Dendritic cell treated with granulocyte-macrophage colony-stimulating factor and Interleukin-4, amounts not matched to agents 40 ng/mL and 50 ng/mL, for 4 days (primary cell): Measurements from ENCODE around the gene LDLRAD4.

Source experiments
- H3K27ac Mint-ChIP-seq: one replicate; pipeline ENCODE4 v1.8.0; 2022; ENCODE audit warnings: mild to moderate bottlenecking, mixed read lengths
- H3K27me3 Mint-ChIP-seq: one replicate; pipeline ENCODE4 v1.8.0; 2022; ENCODE audit warnings: mild to moderate bottlenecking, mixed read lengths
- H3K36me3 Mint-ChIP-seq: one replicate; pipeline ENCODE4 v1.8.0; 2022; ENCODE audit warnings: low read depth, mixed read lengths
- H3K4me1 Mint-ChIP-seq: one replicate; pipeline ENCODE4 v1.8.0; 2022; ENCODE audit warnings: low read depth, mixed read lengths
- H3K4me3 Mint-ChIP-seq: one replicate; pipeline ENCODE4 v1.8.0; 2022; ENCODE audit warnings: mild to moderate bottlenecking, moderate library complexity, mixed read lengths
- H3K9me3 Mint-ChIP-seq: one replicate; pipeline ENCODE4 v1.8.0; 2022; ENCODE audit warnings: mixed read lengths
- intact Hi-C: fragments of 100-400 bp; cut with micrococcal nuclease; formaldehyde crosslinking; loops from one replicate; pipeline ENCODE4 v1.15.0; 2022

LDLRAD4 gene

GRCh38 chr18:13405305-13406038, 186.9 kb downstream of the LDLRAD4 start:
- H3K4me3 Mint-ChIP-seq: no peak overlapping the region
- H3K36me3 Mint-ChIP-seq: peaks cover 57% of the 10 kb centered on the region
- H3K4me1 Mint-ChIP-seq: peaks cover 7% of the 10 kb centered on the region
- intact Hi-C loops: loop anchor here (10.0 kb wide), 1 partner anchor 59 kb away; no protein-coding TSS in a partner anchor
- H3K27me3 Mint-ChIP-seq: no peaks in the 10 kb centered on the region
- H3K27ac Mint-ChIP-seq: no peak overlapping the region
- H3K9me3 Mint-ChIP-seq: no peaks in the 10 kb centered on the region

DNA sequence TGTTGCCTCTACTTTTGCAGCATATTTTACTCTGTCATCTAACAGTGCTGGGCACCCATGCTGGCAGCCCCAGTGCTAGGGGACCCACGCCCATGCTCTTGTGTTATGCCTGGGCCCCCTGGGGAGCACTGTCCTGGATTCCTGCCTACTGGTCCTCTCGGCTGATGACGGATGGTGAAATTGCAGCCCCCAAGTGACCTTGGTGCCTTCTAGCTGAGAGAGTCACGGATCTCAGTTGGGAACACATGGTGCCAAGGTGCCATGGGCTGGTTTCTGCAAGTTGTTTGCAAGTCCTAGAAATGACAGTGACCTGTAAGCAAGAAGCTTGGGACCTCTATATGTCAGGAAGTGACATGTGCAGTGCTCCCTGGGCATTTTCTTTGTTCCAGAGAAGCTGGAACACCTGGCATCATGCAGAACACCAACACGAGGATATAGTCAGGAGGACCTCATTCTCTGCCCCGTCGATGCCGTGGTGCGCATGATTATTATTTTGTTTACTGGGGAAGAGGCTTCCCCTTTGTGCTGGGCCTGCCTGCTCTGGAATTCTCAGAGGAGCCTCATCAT, 187.6 kb downstream of the LDLRAD4 start:
- no peak overlapping the region for H3K4me3 Mint-ChIP-seq
- intact Hi-C loops: loop anchor here (10.0 kb wide), 1 partner anchor 59 kb away; no protein-coding TSS in a partner anchor
- no peaks in the 10 kb centered on the region for H3K27me3 Mint-ChIP-seq
- H3K9me3 Mint-ChIP-seq: peaks cover 1% of the 10 kb centered on the region
- H3K27ac Mint-ChIP-seq: no peak overlapping the region
- peaks cover 55% of the 10 kb centered on the region for H3K36me3 Mint-ChIP-seq
- H3K4me1 Mint-ChIP-seq: peaks cover 7% of the 10 kb centered on the region

- Mint-ChIP-seq H3K4me1 (peaks cover 7% of the 10 kb centered on the region), H3K9me3 (peaks cover 7% of the 10 kb centered on the region), H3K36me3 (peaks cover 56% of the 10 kb centered on the region), H3K4me3 (no peak overlapping the region), H3K27me3 (no peaks in the 10 kb centered on the region), H3K27ac (no peak overlapping the region)
- intact Hi-C loops: loop anchor here (10.0 kb wide), 1 partner anchor 58 kb away; no protein-coding TSS in a partner anchor
Observed at GRCh38 chr18:13406736-13407135, 188.2 kb downstream of the LDLRAD4 start.

DNA sequence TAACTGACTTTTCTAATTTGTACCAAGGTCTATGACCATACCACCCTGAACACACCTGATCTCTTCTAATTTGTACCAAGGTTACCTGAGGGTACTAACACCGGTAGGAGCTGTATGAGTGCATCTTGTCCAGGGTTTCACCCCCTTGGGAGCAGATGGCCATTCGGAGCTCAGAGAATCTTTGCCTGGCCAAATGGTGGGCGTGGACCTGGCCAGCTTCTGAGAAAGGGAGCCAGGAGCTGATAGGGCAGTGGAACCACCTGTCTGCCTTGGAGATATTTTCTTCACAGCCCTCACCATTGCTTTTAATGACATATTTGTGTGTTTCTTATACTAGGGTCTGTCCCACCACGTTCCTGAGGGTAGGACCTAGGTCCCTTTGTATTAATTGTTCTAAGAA, 188.9 kb downstream of the LDLRAD4 start:
- Mint-ChIP-seq H3K36me3 (peaks cover 57% of the 10 kb centered on the region), H3K4me3 (no peak overlapping the region), H3K4me1 (peaks cover 7% of the 10 kb centered on the region), H3K27ac (no peak overlapping the region), H3K9me3 (peaks cover 15% of the 10 kb centered on the region), H3K27me3 (no peaks in the 10 kb centered on the region)
- intact Hi-C loops: loop anchor here (10.0 kb wide), 1 partner anchor 57 kb away; no protein-coding TSS in a partner anchor

DNA sequence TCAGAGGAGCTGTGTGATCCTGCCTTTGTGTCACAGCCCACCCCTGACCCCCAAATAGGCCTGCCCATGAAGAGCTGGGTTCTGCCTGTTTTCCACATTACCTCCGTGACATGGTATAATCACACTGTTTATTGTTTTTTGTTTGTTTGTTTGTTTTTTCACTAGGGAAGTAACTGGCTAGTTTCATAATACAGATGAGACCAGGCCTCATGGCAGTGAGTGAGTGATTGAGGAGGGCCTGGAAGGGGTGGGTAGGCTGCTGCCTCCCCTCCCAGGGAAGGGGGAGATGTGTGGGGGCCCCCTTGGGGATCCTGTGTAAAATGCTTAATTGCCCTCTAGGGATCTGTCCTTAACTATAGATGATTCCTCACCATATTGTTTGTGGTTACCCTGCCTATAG, 190.5 kb downstream of the LDLRAD4 start:
- Mint-ChIP-seq H3K27me3 (no peaks in the 10 kb centered on the region), H3K27ac (no peak overlapping the region), H3K36me3 (peaks cover 58% of the 10 kb centered on the region), H3K9me3 (peaks cover 15% of the 10 kb centered on the region), H3K4me1 (peaks cover 7% of the 10 kb centered on the region), H3K4me3 (no peak overlapping the region)
- intact Hi-C loops: loop anchor here (10.0 kb wide), 1 partner anchor 56 kb away; no protein-coding TSS in a partner anchor

- no peaks in the 10 kb centered on the region for H3K27me3 Mint-ChIP-seq
- H3K9me3 Mint-ChIP-seq: peaks cover 15% of the 10 kb centered on the region
- peaks cover 48% of the 10 kb centered on the region for H3K36me3 Mint-ChIP-seq
- H3K27ac Mint-ChIP-seq: no peak overlapping the region
- H3K4me3 Mint-ChIP-seq: no peak overlapping the region
- intact Hi-C loops: loop anchor here (10.0 kb wide), 1 partner anchor 55 kb away; no protein-coding TSS in a partner anchor
- peaks cover 7% of the 10 kb centered on the region for H3K4me1 Mint-ChIP-seq
Observed at GRCh38 chr18:13409997-13410396, 191.4 kb downstream of the LDLRAD4 start.

DNA sequence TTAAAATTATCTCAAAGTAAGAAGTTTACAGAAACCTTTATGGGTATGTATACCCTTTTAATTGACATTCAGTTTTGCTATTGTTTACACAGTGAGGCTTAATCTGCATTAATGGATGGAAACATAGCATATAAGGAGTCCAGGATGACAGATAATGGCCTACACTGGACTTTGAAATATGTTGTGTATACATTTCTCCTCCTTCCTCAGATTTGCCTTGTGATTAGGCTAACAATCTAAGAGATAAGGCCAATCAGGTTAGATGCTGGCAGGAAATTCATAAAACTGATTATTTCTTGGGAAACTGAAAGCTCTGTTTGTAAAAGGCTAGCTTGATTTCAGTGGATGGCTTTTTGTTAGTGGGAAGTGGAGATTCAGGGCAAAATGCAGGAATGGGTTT, 191.9 kb downstream of the LDLRAD4 start:
- H3K4me3 Mint-ChIP-seq: no peak overlapping the region
- H3K27ac Mint-ChIP-seq: no peak overlapping the region
- no peaks in the 10 kb centered on the region for H3K27me3 Mint-ChIP-seq
- H3K36me3 Mint-ChIP-seq: peaks cover 48% of the 10 kb centered on the region
- intact Hi-C loops: no loop called here
- H3K4me1 Mint-ChIP-seq: peaks cover 8% of the 10 kb centered on the region
- peaks cover 15% of the 10 kb centered on the region for H3K9me3 Mint-ChIP-seq

DNA sequence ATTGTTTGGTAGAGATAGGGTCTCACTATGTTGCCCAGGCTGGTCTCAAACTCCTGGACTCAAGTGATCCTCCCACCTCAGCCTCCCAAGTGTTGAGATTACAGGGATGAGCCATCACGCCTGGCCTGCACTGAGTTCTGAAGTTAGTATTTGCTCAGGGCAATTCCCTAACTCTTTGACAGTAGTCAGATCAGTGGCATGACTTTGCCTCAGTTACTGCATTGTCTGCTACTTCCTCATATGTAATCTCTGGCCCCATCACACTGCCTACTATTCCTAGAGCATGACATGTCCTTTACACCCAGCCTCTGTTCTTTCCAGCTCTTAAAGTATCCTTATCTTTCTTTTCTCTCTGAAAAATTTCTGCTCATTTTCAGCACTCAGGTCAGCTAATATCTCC, 193.5 kb downstream of the LDLRAD4 start:
- H3K4me3 Mint-ChIP-seq: no peak overlapping the region
- H3K4me1 Mint-ChIP-seq: peaks cover 17% of the 10 kb centered on the region
- intact Hi-C loops: no loop called here
- H3K36me3 Mint-ChIP-seq: peaks cover 37% of the 10 kb centered on the region
- no peak overlapping the region for H3K27ac Mint-ChIP-seq
- no peaks in the 10 kb centered on the region for H3K27me3 Mint-ChIP-seq
- peaks cover 15% of the 10 kb centered on the region for H3K9me3 Mint-ChIP-seq

DNA sequence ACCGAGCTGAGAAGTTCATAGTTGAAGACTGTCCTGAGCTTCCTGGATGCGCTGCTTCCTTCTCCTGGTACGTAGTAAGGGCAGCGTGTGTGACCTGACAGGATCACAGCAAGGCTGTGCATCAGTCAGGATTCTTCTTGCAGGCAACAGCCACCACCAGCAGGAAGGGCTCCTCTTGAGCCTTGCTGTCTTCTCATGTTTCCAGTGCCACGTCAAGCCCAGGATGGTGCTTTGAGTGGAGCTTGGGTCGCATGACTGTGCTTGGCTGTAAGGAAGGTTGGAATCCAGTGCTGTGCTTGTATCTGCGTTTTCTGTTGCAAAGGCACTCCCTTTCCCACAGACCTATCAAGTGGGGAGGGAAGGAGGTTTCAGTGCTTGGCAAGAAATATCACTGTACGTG, 194.3 kb downstream of the LDLRAD4 start:
- Mint-ChIP-seq H3K36me3 (peaks cover 37% of the 10 kb centered on the region), H3K27ac (no peak overlapping the region), H3K9me3 (peaks cover 15% of the 10 kb centered on the region), H3K4me3 (no peak overlapping the region), H3K4me1 (peaks cover 17% of the 10 kb centered on the region), H3K27me3 (no peaks in the 10 kb centered on the region)
- intact Hi-C loops: no loop called here

GRCh38 chr18:13414102-13414501, 195.5 kb downstream of the LDLRAD4 start:
- Mint-ChIP-seq H3K4me3 (no peak overlapping the region), H3K9me3 (peaks cover 15% of the 10 kb centered on the region), H3K4me1 (peaks cover 11% of the 10 kb centered on the region), H3K36me3 (peaks cover 31% of the 10 kb centered on the region), H3K27me3 (no peaks in the 10 kb centered on the region), H3K27ac (no peak overlapping the region)
- intact Hi-C loops: no loop called here

DNA sequence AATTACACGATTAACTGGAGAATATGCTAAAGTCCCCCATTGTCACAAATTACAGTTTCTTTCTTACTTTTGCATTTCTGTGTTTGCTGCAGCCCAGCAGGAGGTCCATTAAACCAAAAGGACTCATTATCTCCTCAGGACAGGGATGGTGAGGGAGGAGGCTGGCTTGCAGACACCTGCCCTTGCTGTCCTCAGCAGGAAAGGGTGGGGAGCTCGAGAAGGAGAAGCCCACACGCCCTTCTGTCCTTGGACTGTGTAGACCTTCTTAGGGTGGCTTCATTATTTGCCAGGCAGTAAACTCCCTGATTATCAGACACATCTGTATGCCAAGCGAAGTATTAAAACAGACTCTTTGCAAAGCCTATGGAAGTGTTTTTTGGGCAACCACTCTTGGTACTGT, 196.0 kb downstream of the LDLRAD4 start:
- H3K4me1 Mint-ChIP-seq: peaks cover 10% of the 10 kb centered on the region
- H3K27me3 Mint-ChIP-seq: no peaks in the 10 kb centered on the region
- intact Hi-C loops: no loop called here
- H3K27ac Mint-ChIP-seq: no peak overlapping the region
- peaks cover 28% of the 10 kb centered on the region for H3K36me3 Mint-ChIP-seq
- H3K4me3 Mint-ChIP-seq: no peak overlapping the region
- peaks cover 15% of the 10 kb centered on the region for H3K9me3 Mint-ChIP-seq

DNA sequence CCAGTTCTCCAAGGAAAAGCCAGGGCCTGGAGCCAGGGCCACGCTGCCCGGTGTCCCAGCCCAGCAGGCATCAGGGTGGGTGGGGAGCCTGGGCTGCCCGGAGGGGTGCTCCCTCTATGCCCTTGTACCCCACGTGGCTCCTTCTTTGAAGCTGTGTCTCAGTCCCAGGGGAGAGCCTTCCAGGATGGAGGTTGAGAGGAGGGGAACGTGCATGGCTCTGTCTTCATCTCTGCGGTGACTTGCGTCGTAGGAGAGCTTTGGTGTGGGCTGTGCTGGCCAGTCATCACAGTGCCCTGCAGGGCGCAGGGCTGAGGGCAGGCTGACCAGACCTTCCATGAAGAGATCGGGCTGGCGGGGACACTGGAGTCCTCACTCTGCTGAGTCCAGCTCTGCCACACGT, 197.2 kb downstream of the LDLRAD4 start:
- Mint-ChIP-seq H3K36me3 (peaks cover 20% of the 10 kb centered on the region), H3K27me3 (no peaks in the 10 kb centered on the region), H3K4me1 (peaks cover 12% of the 10 kb centered on the region), H3K9me3 (peaks cover 15% of the 10 kb centered on the region), H3K27ac (no peak overlapping the region), H3K4me3 (no peak overlapping the region)
- intact Hi-C loops: no loop called here

DNA sequence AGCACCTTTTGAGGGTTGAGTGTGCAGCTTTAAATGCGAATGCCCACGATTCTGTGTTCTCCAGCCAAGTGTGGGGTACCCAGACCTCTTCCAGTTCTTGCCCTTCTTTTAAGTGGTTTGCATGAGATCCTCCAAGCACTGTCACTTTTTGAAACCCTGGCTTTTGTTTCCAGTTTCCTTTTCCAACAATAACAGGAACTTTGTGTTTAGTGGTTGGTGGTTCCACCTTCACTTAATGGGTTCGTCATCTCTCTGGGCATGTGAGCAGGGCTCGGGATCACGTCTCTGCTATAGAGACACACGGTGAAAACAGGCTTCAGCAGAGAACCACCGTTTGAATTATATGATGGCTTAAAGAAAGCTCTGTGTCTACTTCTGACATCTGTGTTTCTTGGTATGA, 197.6 kb downstream of the LDLRAD4 start:
- H3K27ac Mint-ChIP-seq: no peak overlapping the region
- peaks cover 19% of the 10 kb centered on the region for H3K36me3 Mint-ChIP-seq
- peaks cover 14% of the 10 kb centered on the region for H3K9me3 Mint-ChIP-seq
- intact Hi-C loops: no loop called here
- no peaks in the 10 kb centered on the region for H3K27me3 Mint-ChIP-seq
- no peak overlapping the region for H3K4me3 Mint-ChIP-seq
- peaks cover 17% of the 10 kb centered on the region for H3K4me1 Mint-ChIP-seq

GRCh38 chr18:13416848-13417247, 198.3 kb downstream of the LDLRAD4 start:
- Mint-ChIP-seq H3K4me1 (peaks cover 20% of the 10 kb centered on the region), H3K4me3 (no peak overlapping the region), H3K36me3 (peaks cover 13% of the 10 kb centered on the region), H3K27me3 (no peaks in the 10 kb centered on the region), H3K27ac (no peak overlapping the region), H3K9me3 (peaks cover 7% of the 10 kb centered on the region)
- intact Hi-C loops: no loop called here
